Measurements from ENCODE around the gene PTPRN2. TPM values are rescaled to one million over a fixed set of nuclear protein-coding genes. Genes with fewer than 3 reads are reported as not detected.

The PTPRN2 gene
- total and polyA plus RNA-seq, 8 donors: 4.9 to 136 (median 46.8) TPM

- intact Hi-C loops (cut with DNase I; ENCODE audit: low total_unique reads): no loop called here
These were observed 759.8 kb downstream of the PTPRN2 start for GRCh38 chr7:157827863-157828160.

GRCh38 chr7:157827045-157827862 is 760.4 kb downstream of the PTPRN2 start:
- TF ChIP-seq POLR2AphosphoS5 (IDR thresholded peaks at IDR 0.05) (no peak), EP300 (IDR thresholded peaks at IDR 0.05) (no peak)
- H3K27ac ChIP-seq: no peak overlapping the region
- no peaks in the 10 kb centered on the region for H3K36me3 ChIP-seq
- H3K27me3 ChIP-seq: peaks cover 0 to 4% (median 0%) of the 10 kb centered on the region in 3 donors
- H3K4me1 ChIP-seq: no peaks in the 10 kb centered on the region
- no peak for DNase-seq
- H3K4me3 ChIP-seq: no peak overlapping the region
- WGBS, 5 donors: 85 to 93% (median 89%) methylated on average over 22 to 23 of the region's 23 CpGs
- intact Hi-C loops (cut with DNase I; ENCODE audit: low total_unique reads): no loop called here
- H3K9me3 ChIP-seq: no peaks in the 10 kb centered on the region

More at GRCh38 chr7:157827863-157828160, 759.8 kb downstream of the PTPRN2 start:
- Histone ChIP-seq H3K36me3 (no peaks in the 10 kb centered on the region), H3K27me3 (peaks cover 0 to 4% (median 0%) of the 10 kb centered on the region in 3 donors), H3K9me3 (no peaks in the 10 kb centered on the region), H3K27ac (no peak overlapping the region), H3K4me1 (no peaks in the 10 kb centered on the region), H3K4me3 (no peak overlapping the region)
- TF ChIP-seq EP300 (IDR thresholded peaks at IDR 0.05) (no peak), POLR2A (IDR thresholded peaks at IDR 0.05) (no peak), CTCF (IDR thresholded peaks at IDR 0.05) (no peak), POLR2AphosphoS5 (IDR thresholded peaks at IDR 0.05) (no peak)
- DNase-seq: no peak
- WGBS, 5 donors: 75 to 87% (median 86%) methylated on average over 10 of the region's 10 CpGs

GRCh38 chr7:157826566-157826965 is 761.1 kb downstream of the PTPRN2 start:
- no peak for DNase-seq
- Histone ChIP-seq H3K4me1 (no peaks in the 10 kb centered on the region), H3K36me3 (no peaks in the 10 kb centered on the region), H3K9me3 (no peaks in the 10 kb centered on the region), H3K27me3 (peaks cover 0 to 4% (median 0%) of the 10 kb centered on the region in 3 donors), H3K27ac (no peak overlapping the region), H3K4me3 (no peak overlapping the region)
- no peak for TF ChIP-seq EP300 (IDR thresholded peaks at IDR 0.05)
- TF ChIP-seq CTCF (IDR thresholded peaks at IDR 0.05): no peak
- 95 to 98% (median 96%) methylated on average over 10 to 17 of the region's 17 CpGs for WGBS, 5 donors
- intact Hi-C loops (cut with DNase I; ENCODE audit: low total_unique reads): no loop called here

- Histone ChIP-seq H3K4me1 (no peaks in the 10 kb centered on the region), H3K4me3 (no peak overlapping the region), H3K9me3 (no peaks in the 10 kb centered on the region), H3K27me3 (peaks cover 0 to 4% (median 0%) of the 10 kb centered on the region in 3 donors), H3K36me3 (no peaks in the 10 kb centered on the region), H3K27ac (no peak overlapping the region)
- intact Hi-C loops (cut with DNase I; ENCODE audit: low total_unique reads): no loop called here
- no peak for DNase-seq
- no peak for TF ChIP-seq POLR2AphosphoS5 (IDR thresholded peaks at IDR 0.05)
- no peak for TF ChIP-seq CTCF (IDR thresholded peaks at IDR 0.05)
- no peak for TF ChIP-seq EP300 (IDR thresholded peaks at IDR 0.05)
- no peak for TF ChIP-seq POLR2A (IDR thresholded peaks at IDR 0.05)
- 63 to 73% (median 71%) methylated on average over 6 of the region's 6 CpGs for WGBS, 5 donors
These were observed 762.3 kb downstream of the PTPRN2 start for GRCh38 chr7:157825325-157825724.

GRCh38 chr7:157824819-157825121 is 762.9 kb downstream of the PTPRN2 start:
- intact Hi-C loops (cut with DNase I; ENCODE audit: low total_unique reads): no loop called here
- TF ChIP-seq POLR2A (IDR thresholded peaks at IDR 0.05) (no peak), EP300 (IDR thresholded peaks at IDR 0.05) (no peak), POLR2AphosphoS5 (IDR thresholded peaks at IDR 0.05) (no peak), CTCF (IDR thresholded peaks at IDR 0.05) (no peak)
- Histone ChIP-seq H3K9me3 (no peaks in the 10 kb centered on the region), H3K4me1 (no peaks in the 10 kb centered on the region), H3K4me3 (no peak overlapping the region), H3K27me3 (peaks cover 0 to 4% (median 0%) of the 10 kb centered on the region in 3 donors), H3K27ac (no peak overlapping the region), H3K36me3 (no peaks in the 10 kb centered on the region)
- no peak for DNase-seq
- WGBS, 5 donors: 87 to 96% (median 91%) methylated on average over 7 to 8 of the region's 8 CpGs
